Fibroblast of lung (primary cell): ENCODE data around the gene AGPAT4. TPM values are rescaled to one million over a fixed set of nuclear protein-coding genes. Genes with fewer than 3 reads are reported as not detected.

ENCODE experiments used
- DNase-seq, 2 donors: peaks; one replicate each; pipeline versions ENCODE4 v3.0.0 to v3.0.0-alpha.2; 2010; ENCODE audit warnings: low read depth in 2 of 2
- H2AFZ ChIP-seq: 2 replicates; pipeline ENCODE4 v1.5.1; 2012; ENCODE audit warnings: low read length, control low read depth, inconsistent platforms
- H3K27ac ChIP-seq: 2 replicates; pipeline ENCODE4 v1.5.1; 2011; ENCODE audit warnings: low read length, control low read depth; ENCODE audit not compliant: insufficient read depth
- H3K27me3 ChIP-seq: 2 replicates; pipeline ENCODE4 v1.5.1; 2011; ENCODE audit warnings: mild to moderate bottlenecking, low read length; ENCODE audit not compliant: control insufficient read depth, insufficient read depth
- H3K36me3 ChIP-seq: 2 replicates; pipeline ENCODE4 v1.5.1; 2011; ENCODE audit warnings: low read length; ENCODE audit not compliant: control insufficient read depth, insufficient read depth
- H3K4me1 ChIP-seq: 2 replicates; pipeline ENCODE4 v1.5.1; 2011; ENCODE audit warnings: low read length; ENCODE audit not compliant: control insufficient read depth, insufficient read depth; ENCODE audit errors: extremely low read depth
- H3K4me2 ChIP-seq: 2 replicates; pipeline ENCODE4 v1.5.1; 2011; ENCODE audit warnings: low read length, control low read depth; ENCODE audit not compliant: insufficient read depth; ENCODE audit errors: extremely low read depth
- H3K4me3 ChIP-seq, 4 experiments: fragments of 200-600 bp in 1 of 4; sonication (generic) in 1 of 4; replicated peaks in 1 of 4; 2 replicates each; pipeline ENCODE4 v1.5.1; 2011 to 2016; ENCODE audit warnings: low read length in 4 of 4, low read depth in 3 of 4, mild to moderate bottlenecking in 3 of 4, control low read depth in 2 of 4, inconsistent platforms in 1 of 4, mixed read lengths in 1 of 4; ENCODE audit not compliant: insufficient read depth in 1 of 4; ENCODE audit errors: control extremely low read depth in 1 of 4
- H3K79me2 ChIP-seq: 2 replicates; pipeline ENCODE4 v1.5.1; 2012; ENCODE audit warnings: mild to moderate bottlenecking, low read length, inconsistent platforms; ENCODE audit not compliant: control insufficient read depth, insufficient read depth
- H3K9ac ChIP-seq: 2 replicates; pipeline ENCODE4 v1.5.1; 2011; ENCODE audit warnings: mild to moderate bottlenecking, low read length, control low read depth; ENCODE audit not compliant: insufficient read depth
- H3K9me3 ChIP-seq: 2 replicates; pipeline ENCODE4 v1.5.1; 2012; ENCODE audit warnings: low read depth, low read length; ENCODE audit not compliant: control insufficient read depth, insufficient read depth
- H4K20me1 ChIP-seq: 2 replicates; pipeline ENCODE4 v1.5.1; 2011; ENCODE audit warnings: low read length; ENCODE audit not compliant: control insufficient read depth, insufficient read depth; ENCODE audit errors: extremely low read depth
- CTCF ChIP-seq, 2 donors: IDR thresholded peaks in 1 of 2; conservative IDR thresholded peaks in 1 of 2; 1 replicate in 1 of 2; 2 replicates in 1 of 2; pipeline ENCODE4 v1.5.1; 2011 to 2012; ENCODE audit warnings: low read length in 2 of 2, control low read depth in 1 of 2, inconsistent platforms in 1 of 2, low read depth in 1 of 2, mild to moderate bottlenecking in 1 of 2
- EZH2 ChIP-seq: IDR thresholded peaks from 2 replicates; pipeline ENCODE4 v1.5.1; 2012; ENCODE audit warnings: low read length, control low read depth, mild to moderate bottlenecking; ENCODE audit errors: missing control alignments
- polyA plus RNA-seq, 2 donors: library from polyadenylated mRNA; depleted of rRNA in 1 of 2; stranded (reverse) in 1 of 2; unstranded in 1 of 2; fragments of >200 nt; gene quantifications; 2 replicates each; pipeline ENCODE4 v1.2.1, GENCODE V29; 2011 to 2012; ENCODE audit warnings: missing spikeins in 1 of 2
- total RNA-seq: library from RNA; depleted of rRNA; stranded (reverse); fragments of >200 nt; gene quantifications from 2 replicates; pipeline ENCODE4 v1.2.1, GENCODE V29; 2014

The AGPAT4 gene
- total and polyA plus RNA-seq, 2 donors (not counting 1 experiment from before 2014, with no cell fraction given): 4.7 to 8.4 TPM

GRCh38 chr6:161117942-161118341 lies 155.9 kb downstream of the AGPAT4 start:
- H4K20me1 ChIP-seq: no peaks in the 10 kb centered on the region
- no peak for DNase-seq
- no peak overlapping the region for H3K4me2 ChIP-seq
- peaks cover 3% of the 10 kb centered on the region for H3K36me3 ChIP-seq
- H3K79me2 ChIP-seq: no peaks in the 10 kb centered on the region
- no peaks in the 10 kb centered on the region for H3K4me1 ChIP-seq
- no peaks in the 10 kb centered on the region for H3K27me3 ChIP-seq
- no peak overlapping the region for H3K4me3 ChIP-seq
- TF ChIP-seq EZH2 (no peak), CTCF (conservative IDR thresholded peaks at IDR 0.05 in 1 of 2, IDR thresholded peaks at IDR 0.05 in 1 of 2; ENCODE audit: low read depth in 1 of 2, low read length in 2 of 2) (no peak)
- H2AFZ ChIP-seq: no peak overlapping the region
- no peak overlapping the region for H3K27ac ChIP-seq
- no peaks in the 10 kb centered on the region for H3K9me3 ChIP-seq
- H3K9ac ChIP-seq: no peak overlapping the region

- Histone ChIP-seq H3K4me3 (no peak overlapping the region), H4K20me1 (no peaks in the 10 kb centered on the region), H3K4me1 (no peaks in the 10 kb centered on the region), H3K36me3 (peaks cover 3% of the 10 kb centered on the region), H2AFZ (no peak overlapping the region), H3K79me2 (no peaks in the 10 kb centered on the region), H3K9ac (no peak overlapping the region), H3K9me3 (no peaks in the 10 kb centered on the region), H3K27me3 (no peaks in the 10 kb centered on the region), H3K4me2 (no peak overlapping the region), H3K27ac (no peak overlapping the region)
- DNase-seq: no peak
- TF ChIP-seq CTCF (conservative IDR thresholded peaks at IDR 0.05 in 1 of 2, IDR thresholded peaks at IDR 0.05 in 1 of 2; ENCODE audit: low read depth in 1 of 2, low read length in 2 of 2) (no peak), EZH2 (no peak)
These were observed 156.6 kb downstream of the AGPAT4 start for GRCh38 chr6:161117308-161117707.

GRCh38 chr6:161116554-161116953 lies 157.3 kb downstream of the AGPAT4 start:
- no peak for DNase-seq
- Histone ChIP-seq H2AFZ (no peak overlapping the region), H3K79me2 (no peaks in the 10 kb centered on the region), H3K4me2 (no peak overlapping the region), H3K27ac (no peak overlapping the region), H3K9ac (no peak overlapping the region), H3K36me3 (peaks cover 6% of the 10 kb centered on the region), H3K4me3 (no peak overlapping the region), H3K9me3 (no peaks in the 10 kb centered on the region), H3K27me3 (no peaks in the 10 kb centered on the region), H4K20me1 (no peaks in the 10 kb centered on the region), H3K4me1 (no peaks in the 10 kb centered on the region)
- TF ChIP-seq CTCF (conservative IDR thresholded peaks at IDR 0.05 in 1 of 2, IDR thresholded peaks at IDR 0.05 in 1 of 2; ENCODE audit: low read depth in 1 of 2, low read length in 2 of 2) (no peak), EZH2 (no peak)
